Small intestine (tissue), 7 donors: Measurements from ENCODE around the gene CDH16. TPM values are rescaled to one million over a fixed set of nuclear protein-coding genes. Genes with fewer than 3 reads are reported as not detected.

Experiments used
- DNase-seq, 2 donors: peaks; one replicate each; pipeline versions ENCODE4 v3.0.0 to v3.0.0-alpha.2; 2013
- FAIRE-seq: peaks from 2 replicates; lab custom pipeline; 2012; peaks lifted over from hg19 to GRCh38; lab: Jason Lieb, UNC
- H3K27ac ChIP-seq, 3 donors: one replicate each; pipeline ENCODE4 v1.5.1; 2013; ENCODE audit warnings: low read length in 2 of 3, mild to moderate bottlenecking in 2 of 3, control low read depth in 1 of 3, inconsistent platforms in 1 of 3, low read depth in 1 of 3, moderate library complexity in 1 of 3
- H3K27me3 ChIP-seq, 3 donors: one replicate each; pipeline ENCODE4 v1.6.1; 2013; ENCODE audit warnings: low read length in 3 of 3, inconsistent platforms in 1 of 3; ENCODE audit not compliant: control insufficient read depth in 3 of 3, insufficient read depth in 3 of 3
- H3K36me3 ChIP-seq, 3 donors: one replicate each; pipeline ENCODE4 v1.6.1; 2013; ENCODE audit warnings: low read length in 3 of 3, inconsistent platforms in 1 of 3, low read depth in 1 of 3, mild to moderate bottlenecking in 1 of 3, moderate library complexity in 1 of 3; ENCODE audit not compliant: control insufficient read depth in 3 of 3, insufficient read depth in 2 of 3
- H3K4me1 ChIP-seq, 3 donors: one replicate each; pipeline ENCODE4 v1.6.1; 2013; ENCODE audit warnings: low read length in 2 of 3, inconsistent platforms in 1 of 3, low read depth in 1 of 3, mild to moderate bottlenecking in 1 of 3, moderate library complexity in 1 of 3; ENCODE audit not compliant: control insufficient read depth in 3 of 3, insufficient read depth in 2 of 3
- H3K4me3 ChIP-seq, 3 donors: one replicate each; pipeline ENCODE4 v1.5.1; 2013; ENCODE audit warnings: low read length in 3 of 3, control low read depth in 1 of 3, inconsistent platforms in 1 of 3, low read depth in 1 of 3, mild to moderate bottlenecking in 1 of 3, moderate library complexity in 1 of 3
- H3K9me3 ChIP-seq, 2 donors: one replicate each; pipeline ENCODE4 v1.6.1; 2013; ENCODE audit warnings: low read depth in 1 of 2, low read length in 1 of 2; ENCODE audit not compliant: control insufficient read depth in 2 of 2, insufficient read depth in 1 of 2
- WGBS, 3 donors: extraction: QIAGEN DNeasy Blood & Tissue Kit; methylation state at CpG; one replicate each; pipeline ENCODE4 v1.1.7; 2013; 5-methylcytosine and 5-hydroxymethylcytosine counted together
- polyA plus RNA-seq, 4 donors: library from polyadenylated mRNA; stranded (reverse) in 3 of 4; unstranded in 1 of 4; fragments of 200-250 nt in 3 of 4; fragments of 120-200 nt in 1 of 4; gene quantifications; one replicate each; pipeline versions ENCODE4 v1.2.1 to v1.2.3, GENCODE V29; 2013
- donor health status: healthy with polysubstance abuse.
- donor health status: control.
- donor health status: control.
- donor health status: Bipolar disorder and iron deficiency.
- donor health status: healthy.

Gene CDH16
- polyA plus RNA-seq, 4 donors, result 0.91 to 8.5 (median 4.4) TPM

- DNase-seq (no peak), FAIRE-seq (no peak)
- Histone ChIP-seq H3K4me3 (no peak overlapping the region), H3K27ac (no peak overlapping the region), H3K4me1 (no peaks in the 10 kb centered on the region), H3K27me3 (no peaks in the 10 kb centered on the region), H3K9me3 (no peaks in the 10 kb centered on the region), H3K36me3 (peaks cover 4 to 25% (median 11%) of the 10 kb centered on the region in 3 donors)
- 60 to 72% (median 72%) methylated on average over 4 of the region's 4 CpGs for WGBS, 3 donors
Measured at GRCh38 chr16:66889622-66890021, 29.1 kb downstream of the CDH16 start.

DNA sequence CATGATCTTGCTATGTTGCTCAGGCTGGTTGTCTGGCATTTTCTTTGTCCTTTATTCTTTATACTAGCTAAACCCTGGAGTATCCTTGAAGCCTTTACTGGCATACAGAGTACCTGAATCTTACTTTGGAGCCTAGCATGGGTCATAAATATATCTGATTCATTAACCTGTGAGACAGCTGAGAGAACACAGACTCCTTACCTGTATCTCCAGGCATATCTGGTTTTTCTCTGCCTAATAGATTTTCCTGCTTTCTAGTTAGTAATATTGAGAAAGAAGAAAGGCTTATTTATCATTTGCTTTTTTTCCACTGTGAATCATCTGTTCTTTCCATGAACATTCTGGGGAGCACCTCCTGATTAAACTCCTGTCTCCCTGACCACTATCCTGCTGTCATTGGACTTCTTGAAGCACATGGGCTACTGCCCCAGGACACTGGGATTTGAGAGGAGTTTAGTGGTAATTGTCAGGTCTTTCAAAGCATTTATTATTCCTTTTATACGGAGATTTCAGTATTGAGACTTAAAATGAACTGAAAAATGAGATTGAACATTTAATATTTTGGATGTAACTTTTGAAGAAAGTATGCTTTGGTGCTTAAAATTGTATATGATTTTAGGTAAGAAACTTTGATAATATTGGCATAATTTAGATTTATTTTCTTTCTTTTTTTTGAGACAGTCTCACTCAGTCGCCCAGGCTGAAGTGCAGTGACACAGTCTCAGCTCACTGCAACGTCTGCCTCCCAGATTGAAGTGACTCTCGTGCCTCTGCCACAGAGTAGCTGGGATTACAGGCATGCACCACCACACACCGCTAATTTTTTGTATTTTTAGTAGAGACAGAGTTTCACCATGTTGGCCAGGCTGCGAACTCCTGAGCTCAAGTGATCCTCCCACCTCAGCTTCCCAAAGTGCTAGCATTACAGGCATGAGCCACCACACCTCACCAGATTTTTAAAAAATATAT, 29.8 kb downstream of the CDH16 start:
- Histone ChIP-seq H3K4me1 (no peaks in the 10 kb centered on the region), H3K9me3 (no peaks in the 10 kb centered on the region), H3K4me3 (no peak overlapping the region), H3K27me3 (no peaks in the 10 kb centered on the region), H3K27ac (no peak overlapping the region), H3K36me3 (peaks cover 7 to 30% (median 15%) of the 10 kb centered on the region in 3 donors)
- 90 to 98% (median 95%) methylated on average over 6 of the region's 6 CpGs for WGBS, 3 donors
- no peak for FAIRE-seq
- DNase-seq, result no peak

GRCh38 chr16:66886914-66887313, 31.8 kb downstream of the CDH16 start:
- FAIRE-seq (no peak), DNase-seq (no peak)
- H3K27ac ChIP-seq, result no peak overlapping the region
- no peaks in the 10 kb centered on the region for H3K9me3 ChIP-seq
- H3K36me3 ChIP-seq, result peaks cover 7 to 26% (median 15%) of the 10 kb centered on the region in 3 donors
- H3K4me1 ChIP-seq, result no peaks in the 10 kb centered on the region
- H3K4me3 ChIP-seq, result no peak overlapping the region
- 72 to 76% (median 74%) methylated on average over 3 of the region's 3 CpGs for WGBS, 3 donors
- H3K27me3 ChIP-seq, result no peaks in the 10 kb centered on the region

DNA sequence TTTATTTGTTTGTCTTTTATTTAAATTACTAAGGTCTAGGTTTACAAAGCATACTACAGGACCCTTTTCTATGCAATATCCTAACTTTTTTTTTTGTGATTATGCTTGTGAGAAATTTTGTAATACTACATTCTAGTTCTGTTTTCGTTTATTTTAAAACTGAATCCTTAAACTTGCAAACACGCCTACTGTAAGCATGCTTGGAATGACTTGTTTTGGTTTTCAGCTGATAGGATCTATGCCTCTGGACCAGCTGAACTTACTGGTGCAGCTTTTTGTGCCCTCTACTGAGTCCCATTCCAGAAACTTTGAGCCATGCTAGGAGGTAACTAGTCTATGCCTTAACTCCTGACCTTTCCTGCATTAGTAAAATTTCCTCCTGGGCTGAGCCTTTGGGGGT, 32.4 kb downstream of the CDH16 start:
- FAIRE-seq (no peak), DNase-seq (no peak)
- WGBS, 3 donors, result 77 to 88% (median 81%) methylated on average over 2 of the region's 2 CpGs
- no peaks in the 10 kb centered on the region for H3K9me3 ChIP-seq
- H3K4me1 ChIP-seq, result peaks cover 0 to 4% (median 3%) of the 10 kb centered on the region in 3 donors
- H3K27ac ChIP-seq, result no peak overlapping the region
- no peaks in the 10 kb centered on the region for H3K27me3 ChIP-seq
- no peak overlapping the region for H3K4me3 ChIP-seq
- peaks cover 7 to 25% (median 15%) of the 10 kb centered on the region in 3 donors for H3K36me3 ChIP-seq

DNA sequence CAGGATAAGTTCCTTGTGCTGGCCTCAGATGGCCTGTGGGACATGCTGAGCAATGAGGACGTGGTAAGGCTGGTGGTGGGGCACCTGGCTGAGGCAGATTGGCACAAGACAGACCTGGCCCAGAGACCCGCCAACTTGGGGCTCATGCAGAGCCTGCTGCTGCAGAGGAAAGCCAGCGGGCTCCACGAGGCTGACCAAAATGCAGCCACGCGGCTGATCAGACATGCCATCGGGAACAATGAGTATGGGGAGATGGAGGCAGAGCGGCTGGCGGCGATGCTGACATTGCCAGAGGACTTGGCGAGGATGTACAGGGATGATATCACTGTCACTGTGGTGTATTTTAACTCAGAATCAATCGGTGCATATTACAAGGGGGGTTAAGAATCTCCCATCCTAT, 33.2 kb downstream of the CDH16 start:
- no peak for FAIRE-seq
- Histone ChIP-seq H3K4me3 (no peak overlapping the region), H3K9me3 (no peaks in the 10 kb centered on the region), H3K27me3 (no peaks in the 10 kb centered on the region), H3K27ac (no peak overlapping the region), H3K36me3 (peaks cover 7 to 23% (median 15%) of the 10 kb centered on the region in 3 donors), H3K4me1 (peaks cover 0 to 6% (median 4%) of the 10 kb centered on the region in 3 donors)
- WGBS, 3 donors, result 90 to 91% (median 90%) methylated on average over 12 of the region's 12 CpGs
- DNase-seq, result no peak

GRCh38 chr16:66882702-66883101, 36.0 kb downstream of the CDH16 start:
- Histone ChIP-seq H3K9me3 (no peaks in the 10 kb centered on the region), H3K27me3 (no peaks in the 10 kb centered on the region), H3K27ac (no peak overlapping the region), H3K4me1 (peaks cover 3 to 17% (median 8%) of the 10 kb centered on the region in 3 donors), H3K4me3 (no peak overlapping the region), H3K36me3 (peaks cover 7 to 16% (median 15%) of the 10 kb centered on the region in 3 donors)
- FAIRE-seq (no peak), DNase-seq (no peak)
- WGBS, 3 donors, result 98 to 99% (median 99%) methylated on average over 3 of the region's 3 CpGs

- Histone ChIP-seq H3K36me3 (peaks cover 7 to 16% (median 15%) of the 10 kb centered on the region in 3 donors), H3K27ac (no peak overlapping the region), H3K4me1 (peaks cover 3 to 17% (median 8%) of the 10 kb centered on the region in 3 donors), H3K9me3 (no peaks in the 10 kb centered on the region), H3K27me3 (no peaks in the 10 kb centered on the region), H3K4me3 (no peak overlapping the region)
- DNase-seq (no peak), FAIRE-seq (no peak)
- WGBS, 3 donors, result 89 to 92% (median 90%) methylated on average over 8 of the region's 8 CpGs
Measured at GRCh38 chr16:66881964-66882508, 36.6 kb downstream of the CDH16 start.

GRCh38 chr16:66881560-66881959, 37.1 kb downstream of the CDH16 start:
- FAIRE-seq, result no peak
- Histone ChIP-seq H3K4me3 (no peak overlapping the region), H3K9me3 (no peaks in the 10 kb centered on the region), H3K27me3 (no peaks in the 10 kb centered on the region), H3K27ac (no peak overlapping the region), H3K4me1 (peaks cover 3 to 17% (median 8%) of the 10 kb centered on the region in 3 donors), H3K36me3 (peaks cover 7 to 16% (median 15%) of the 10 kb centered on the region in 3 donors)
- WGBS, 3 donors, result 61 to 82% (median 68%) methylated on average over 2 of the region's 2 CpGs
- DNase-seq, result no peak
